Islet precursor cell (in vitro differentiated cells): ENCODE measurements around the gene CDHR2.

Experiments
- DNase-seq: peaks from one replicate; pipeline ENCODE4 v3.0.0-alpha.2; 2018

CDHR2 gene

DNA sequence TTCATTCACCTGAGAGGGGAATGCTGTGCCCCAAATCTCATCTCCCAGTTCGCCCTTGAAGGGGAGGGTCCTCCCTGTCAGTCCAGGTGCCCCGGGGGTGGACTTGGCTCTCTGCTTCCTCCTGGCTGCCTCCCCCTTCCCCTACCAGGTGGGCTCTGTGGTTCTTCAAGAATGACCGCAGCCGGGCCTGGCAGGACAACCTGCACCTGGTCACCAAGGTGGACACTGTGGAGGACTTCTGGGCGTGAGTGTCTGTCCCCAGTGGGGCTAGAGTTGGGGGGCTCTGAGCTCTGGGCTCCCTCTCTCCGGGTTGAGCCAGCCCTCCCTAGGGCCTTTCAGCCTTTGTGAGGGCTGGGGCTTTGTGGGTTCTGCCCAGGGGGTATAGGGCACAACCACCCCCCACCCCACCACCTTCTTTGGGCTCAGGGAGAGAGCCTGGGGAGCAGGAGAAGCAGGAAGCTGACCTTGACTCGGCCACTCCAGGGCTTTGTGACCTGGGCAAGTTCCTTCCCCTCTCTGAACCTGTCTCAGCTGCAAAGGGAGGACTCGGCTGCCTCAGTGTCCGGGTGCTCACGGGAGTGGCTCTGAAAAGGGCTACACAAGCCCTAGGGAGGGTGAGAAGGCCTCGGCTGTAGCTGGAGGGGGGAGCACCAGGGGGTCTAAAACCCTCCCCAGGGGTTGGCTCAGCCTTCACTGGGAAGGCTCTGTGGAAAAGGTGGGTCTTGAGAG, 94.5 kb downstream of the CDHR2 start:
- no peak for DNase-seq

DNA sequence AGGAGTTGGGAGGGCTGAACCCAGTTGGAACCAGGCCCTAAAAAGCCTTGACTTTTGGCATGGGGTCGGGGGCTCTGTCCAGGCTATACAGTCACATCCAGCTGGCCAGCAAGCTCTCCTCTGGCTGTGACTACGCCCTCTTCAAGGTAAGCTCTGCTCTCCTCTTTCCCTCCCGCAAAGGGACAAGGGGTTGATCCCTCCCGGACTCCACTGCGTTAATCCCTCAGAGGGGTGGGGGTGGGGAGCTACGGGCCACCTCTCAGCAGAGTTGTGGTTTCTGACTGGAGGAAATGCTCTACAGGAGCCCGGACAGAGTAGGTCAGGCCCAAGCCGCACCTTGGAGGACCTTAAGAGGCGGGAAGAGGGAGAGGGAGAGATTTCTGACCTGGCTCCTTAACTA, 95.2 kb downstream of the CDHR2 start:
- DNase-seq = no peak

DNA sequence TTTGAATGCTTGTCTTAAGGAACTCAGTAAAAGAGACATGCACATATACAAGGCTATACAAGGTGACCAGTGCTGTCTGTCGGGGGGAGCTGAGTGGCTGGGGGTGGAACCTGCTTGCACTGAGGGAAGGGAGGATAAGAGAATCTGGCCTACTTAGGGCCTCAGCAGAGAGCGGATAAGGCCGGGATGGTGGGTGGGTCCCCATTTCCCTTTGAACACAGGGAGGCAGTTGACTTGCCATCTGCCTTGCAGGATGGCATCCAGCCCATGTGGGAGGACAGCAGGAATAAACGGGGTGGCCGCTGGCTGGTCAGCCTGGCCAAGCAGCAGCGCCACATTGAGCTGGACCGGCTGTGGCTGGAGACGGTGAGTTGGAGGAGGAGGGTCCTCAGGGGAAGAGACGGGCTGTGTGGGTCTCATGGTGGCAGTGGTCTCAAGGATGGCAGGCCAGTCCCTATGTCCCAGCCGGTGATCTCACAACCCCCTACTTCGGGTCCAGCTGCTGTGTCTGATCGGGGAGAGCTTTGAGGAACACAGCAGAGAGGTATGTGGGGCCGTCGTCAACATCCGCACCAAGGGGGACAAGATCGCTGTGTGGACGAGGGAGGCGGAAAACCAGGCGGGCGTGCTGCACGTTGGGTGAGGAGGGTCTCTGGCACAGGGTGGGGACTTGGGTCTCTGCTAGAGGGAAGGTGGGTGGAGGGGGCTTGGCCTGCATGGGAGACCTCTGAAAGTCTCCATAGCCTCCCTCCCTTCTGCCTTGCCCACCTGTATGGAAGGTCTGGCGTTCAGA, 95.9 kb downstream of the CDHR2 start:
- DNase-seq = no peak
